ENCODE data around the gene KRTAP3-3.
"Not testable (repeated sequence)": the region's sequence is repeated elsewhere in the genome, so short reads cannot be mapped to it uniquely, and the experiment has no call there.

KRTAP3-3 gene

DNA sequence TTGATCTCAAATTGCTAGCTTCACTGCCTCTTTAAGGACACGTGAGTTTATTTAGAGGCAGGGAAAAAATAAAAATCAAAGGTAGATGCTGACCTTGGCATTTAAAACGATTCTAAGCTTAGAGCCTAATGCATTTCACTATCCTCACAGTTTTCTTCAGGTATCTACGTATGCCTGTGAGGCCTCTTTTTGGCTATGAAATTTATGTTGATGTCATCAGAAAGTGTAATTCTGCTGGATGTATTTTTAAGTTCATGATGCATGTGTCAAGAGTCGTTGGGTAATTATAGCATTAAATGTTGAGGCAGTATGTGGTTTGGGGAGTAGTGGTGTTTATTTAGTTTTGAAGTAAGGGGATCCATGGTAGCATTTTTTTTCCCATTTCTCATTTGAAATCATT lies 10.0 kb upstream of the KRTAP3-3 start:
- DNase-seq, result no peak

DNA sequence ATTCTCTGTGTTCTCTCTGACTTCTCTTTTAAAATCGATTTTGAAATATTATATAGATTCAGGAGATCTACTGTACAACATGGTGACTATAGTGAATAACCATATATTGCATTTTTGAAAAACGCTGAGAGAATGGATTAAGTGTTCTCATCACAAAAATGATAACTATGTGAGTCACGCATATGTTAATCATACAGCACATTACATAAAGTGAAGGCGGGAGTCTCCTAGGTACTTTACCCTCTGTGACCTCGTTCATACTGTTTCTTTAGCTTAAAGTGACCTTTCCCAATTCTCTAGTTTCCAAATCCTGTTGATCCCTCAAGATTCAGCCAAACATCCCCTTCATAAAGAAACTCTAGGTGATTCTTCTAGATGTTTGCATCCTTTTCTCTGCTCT lies 8.8 kb upstream of the KRTAP3-3 start:
- DNase-seq, result no peak

DNA sequence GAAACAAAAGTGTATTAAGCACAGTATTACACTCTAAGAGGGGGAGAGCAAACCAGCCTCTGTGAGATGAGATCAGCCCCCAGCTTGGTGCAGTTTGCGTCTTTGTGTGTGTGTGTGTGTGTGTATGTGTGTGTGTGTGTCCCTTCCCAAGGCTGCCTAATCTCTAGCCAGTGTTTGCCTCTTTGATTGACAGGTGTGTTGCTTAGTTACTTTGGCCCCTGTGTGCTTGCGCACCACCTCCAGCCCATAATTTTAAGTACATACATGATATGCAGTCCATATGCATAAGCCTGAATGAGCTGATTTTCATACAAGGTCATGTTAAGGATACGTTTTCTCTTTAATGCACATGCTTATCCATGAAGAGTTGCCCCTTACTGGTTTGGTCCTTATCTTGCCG lies 7.8 kb upstream of the KRTAP3-3 start:
- no peak for DNase-seq

DNA sequence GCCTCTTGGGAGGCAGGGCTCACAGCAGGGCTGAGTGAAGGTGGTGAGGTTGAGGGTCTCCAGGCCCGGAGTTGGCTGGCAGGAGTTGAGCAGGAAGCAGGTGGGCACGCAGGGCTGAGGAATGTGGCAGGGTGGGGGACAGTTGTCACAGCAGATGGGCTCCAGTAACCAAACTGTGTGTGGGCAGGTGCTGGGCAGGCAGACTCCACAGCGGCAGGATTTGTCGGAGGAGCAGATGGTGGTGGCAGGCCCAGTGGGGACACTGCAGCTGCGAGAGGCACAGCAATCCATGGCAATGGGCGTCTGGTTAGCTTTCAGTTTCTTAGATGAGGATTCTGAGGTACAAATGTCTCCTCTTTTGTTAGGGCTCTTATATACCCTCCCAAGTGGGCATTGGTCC lies 5.6 kb upstream of the KRTAP3-3 start, which contains the start of gene KRTAP3-2:
Gene KRTAP3-2, minus strand, starts transcription at position 344 of the 400 bp plus-strand sequence. Its CDS starts 53 bp downstream, at position 291.
- DNase-seq, result not testable (repeated sequence)

DNA sequence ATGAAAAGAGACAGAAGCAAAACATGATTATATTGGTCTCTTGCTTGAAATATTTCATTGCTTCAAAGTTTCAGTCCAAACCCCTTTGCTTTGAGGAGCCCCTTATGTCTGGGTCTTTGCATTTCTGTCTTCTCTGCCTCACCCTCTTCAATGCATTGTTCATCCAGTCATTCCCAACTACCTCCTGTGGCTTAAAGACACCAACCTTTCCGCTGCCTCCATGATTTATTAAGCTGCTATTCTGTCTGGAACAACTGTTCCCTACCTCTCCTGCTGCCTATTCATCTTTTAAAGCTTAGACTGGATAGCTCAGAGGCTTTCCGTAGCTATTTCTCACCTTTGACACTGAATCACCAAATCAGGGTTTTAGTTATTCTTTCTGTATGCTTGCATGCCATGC lies 3.4 kb upstream of the KRTAP3-3 start:
- no peak for DNase-seq

DNA sequence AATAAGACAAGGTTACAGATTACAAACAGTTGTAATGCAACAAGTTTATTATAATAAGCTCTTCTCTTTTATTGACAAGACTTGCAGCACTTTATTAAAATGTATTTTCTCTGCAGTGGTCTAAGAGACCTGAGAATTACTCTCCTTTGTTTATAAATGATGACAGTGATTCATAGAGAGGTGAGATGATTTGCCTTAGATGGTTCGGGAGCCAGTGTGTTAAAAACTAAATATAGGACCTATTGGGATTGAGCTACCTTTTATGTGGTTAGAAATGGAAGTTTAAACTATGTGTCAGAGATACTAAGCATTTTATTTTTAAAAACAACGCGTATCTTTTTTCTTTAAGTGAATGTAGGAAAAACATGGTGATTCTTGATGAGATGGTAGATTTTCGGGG lies 2.9 kb upstream of the KRTAP3-3 start:
- no peak for DNase-seq

DNA sequence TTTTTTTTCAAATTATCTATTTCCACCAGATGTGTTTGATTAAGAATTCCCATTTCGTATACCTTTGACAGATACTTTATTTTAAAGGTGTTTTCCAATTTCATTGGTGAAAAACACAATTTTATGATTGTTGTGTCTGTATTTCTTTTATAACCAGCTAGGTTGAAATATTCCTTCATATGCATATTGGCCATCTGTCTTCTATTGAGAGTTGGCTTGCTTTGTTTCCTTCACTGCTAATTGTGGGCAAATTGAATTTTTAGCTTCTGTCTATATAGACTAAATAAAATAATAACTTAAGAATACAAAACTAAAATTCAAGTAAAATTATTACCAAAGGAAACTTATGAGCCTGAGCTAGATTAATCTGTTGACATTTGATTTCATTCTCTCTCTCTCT lies 1.2 kb upstream of the KRTAP3-3 start:
- no peak for DNase-seq

DNA sequence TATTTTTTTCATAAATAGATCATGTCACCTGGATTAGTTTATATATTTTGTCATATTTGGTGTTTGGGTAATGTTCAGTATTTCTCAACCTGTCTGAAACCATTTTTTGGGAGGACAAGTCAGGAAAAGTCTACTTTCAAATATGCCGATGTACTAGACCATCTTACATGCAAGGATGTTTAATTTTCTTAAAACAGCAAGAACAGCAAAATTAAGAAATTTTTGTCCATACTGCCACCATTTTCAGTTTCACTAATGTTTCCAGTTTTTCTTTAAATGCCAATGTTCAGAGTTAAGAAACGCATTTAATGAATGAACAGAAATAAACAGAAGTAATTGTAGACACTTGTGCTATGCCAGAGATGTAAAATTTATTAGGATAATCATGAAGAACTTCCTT lies 880 bp downstream of the KRTAP3-3 start:
- no peak for DNase-seq

DNA sequence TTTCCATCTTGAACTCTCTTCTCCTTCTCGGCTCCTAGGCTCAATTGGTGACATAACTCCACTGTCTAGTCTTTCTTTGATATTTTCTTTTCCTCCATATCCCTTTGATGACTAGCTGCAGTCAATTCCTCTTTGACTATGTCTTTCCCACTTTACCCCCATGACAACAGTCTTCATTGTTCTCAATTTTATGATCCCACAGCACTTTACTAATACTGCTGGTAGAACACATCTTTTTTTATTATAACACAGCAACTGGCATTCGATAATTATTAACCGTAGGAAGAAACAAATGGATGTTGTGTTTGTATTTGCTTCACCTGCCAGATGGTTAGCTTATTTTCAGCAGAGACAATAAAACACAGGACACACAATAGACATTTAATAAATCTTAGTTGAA lies 1.3 kb downstream of the KRTAP3-3 start:
- peak; percentile 35 for DNase-seq

DNA sequence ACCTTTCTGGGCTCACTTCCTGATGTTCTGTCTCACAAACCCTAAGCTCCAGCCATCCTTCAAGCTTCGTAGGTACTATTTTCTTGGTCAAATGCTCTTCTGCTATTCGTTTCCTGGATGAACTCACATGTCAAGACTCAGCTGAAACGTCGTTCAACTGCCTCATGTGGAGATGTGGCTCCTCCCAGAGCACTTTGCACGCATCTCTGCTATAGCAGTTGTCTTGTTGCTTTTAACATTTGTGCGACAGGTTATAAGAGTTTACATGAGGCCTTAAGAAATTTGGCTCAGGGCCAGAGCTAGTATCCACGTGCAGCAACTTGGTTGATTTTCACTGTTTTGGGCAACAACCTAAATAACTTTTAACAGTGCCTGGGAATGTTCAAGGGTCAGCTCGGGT lies 7.0 kb downstream of the KRTAP3-3 start:
- DNase-seq, result no peak

DNA sequence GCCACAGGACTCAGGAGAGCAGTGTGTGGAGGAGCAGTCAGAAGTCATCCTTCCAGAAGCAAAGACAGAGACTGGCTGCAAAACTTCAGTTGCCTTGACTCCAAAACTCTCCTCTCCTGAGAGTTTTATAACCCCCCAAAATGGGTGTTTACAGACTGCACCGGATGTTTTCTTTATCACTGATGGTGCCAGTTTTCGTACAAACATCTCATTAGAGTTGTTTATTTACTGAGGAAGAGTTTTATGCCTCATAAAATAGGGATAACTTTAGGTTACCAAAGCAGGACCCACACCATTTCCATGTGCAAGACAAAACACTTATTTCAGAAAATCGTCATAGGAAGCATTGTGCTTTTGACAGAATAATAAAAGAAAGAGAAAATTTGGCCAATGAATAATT lies 9.7 kb downstream of the KRTAP3-3 start, which contains the start of gene KRT40:
Gene KRT40, minus strand, starts transcription at position 101 of the 400 bp plus-strand sequence. Its CDS starts 53 bp downstream, at position 48.
- DNase-seq, result no peak

DNA sequence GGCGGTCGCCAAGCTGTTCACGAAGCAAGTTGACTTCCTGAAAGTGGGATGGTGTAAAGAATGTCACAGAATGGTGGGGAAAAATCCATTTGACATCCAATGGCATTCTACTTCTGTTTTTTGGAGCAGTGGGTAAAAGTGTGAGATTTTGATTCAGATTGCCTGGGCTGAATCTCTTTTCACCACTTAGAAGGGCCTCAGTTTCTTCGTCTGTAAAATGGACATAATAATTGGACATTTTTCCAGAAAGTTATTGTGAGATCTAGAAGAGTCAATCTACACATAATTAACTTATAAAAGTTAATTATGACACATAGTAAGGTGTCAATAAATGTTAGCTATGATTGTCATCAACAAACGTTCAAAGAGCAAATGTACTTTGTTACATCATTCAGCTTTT lies 12.8 kb downstream of the KRTAP3-3 start:
- no peak for DNase-seq

DNA sequence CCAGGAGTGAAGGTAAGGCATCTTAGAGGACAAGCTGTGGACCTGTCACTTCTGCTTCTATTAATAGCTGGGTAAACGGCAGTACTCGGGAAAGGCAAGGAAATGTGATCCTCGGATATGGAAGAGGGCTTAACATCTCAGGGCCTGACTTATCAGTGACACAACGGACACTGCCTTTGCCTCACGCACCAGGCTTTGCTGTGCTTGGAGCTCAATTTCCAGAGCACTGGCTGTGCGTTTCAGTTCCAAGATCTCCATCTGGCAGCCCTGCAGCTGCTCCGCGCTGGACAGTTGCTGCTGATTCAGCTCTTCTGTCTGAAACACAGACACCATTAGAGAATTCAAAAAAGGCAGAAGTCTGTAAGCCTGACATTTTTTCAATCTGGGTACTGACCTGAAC lies 13.4 kb downstream of the KRTAP3-3 start:
- no peak for DNase-seq

DNA sequence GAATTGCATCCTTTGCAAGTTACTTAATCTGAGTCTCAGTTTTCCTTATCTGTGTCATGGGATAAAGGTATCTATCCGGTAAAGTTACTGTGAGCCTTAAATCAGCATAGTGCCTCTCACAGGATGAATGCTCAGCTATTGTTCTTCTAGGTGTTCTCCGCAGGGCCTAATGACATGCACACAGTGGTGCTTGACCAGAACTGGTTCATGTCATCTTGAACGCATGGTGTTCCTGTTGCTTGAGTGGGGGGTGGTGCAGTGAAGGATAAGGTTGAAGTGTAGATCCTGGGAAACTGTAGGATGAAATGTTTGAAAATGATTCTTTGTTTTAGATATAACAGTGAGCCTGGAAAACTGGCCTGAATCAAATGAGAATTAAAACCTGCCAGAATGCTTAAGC lies 13.8 kb downstream of the KRTAP3-3 start:
- no peak for DNase-seq

DNA sequence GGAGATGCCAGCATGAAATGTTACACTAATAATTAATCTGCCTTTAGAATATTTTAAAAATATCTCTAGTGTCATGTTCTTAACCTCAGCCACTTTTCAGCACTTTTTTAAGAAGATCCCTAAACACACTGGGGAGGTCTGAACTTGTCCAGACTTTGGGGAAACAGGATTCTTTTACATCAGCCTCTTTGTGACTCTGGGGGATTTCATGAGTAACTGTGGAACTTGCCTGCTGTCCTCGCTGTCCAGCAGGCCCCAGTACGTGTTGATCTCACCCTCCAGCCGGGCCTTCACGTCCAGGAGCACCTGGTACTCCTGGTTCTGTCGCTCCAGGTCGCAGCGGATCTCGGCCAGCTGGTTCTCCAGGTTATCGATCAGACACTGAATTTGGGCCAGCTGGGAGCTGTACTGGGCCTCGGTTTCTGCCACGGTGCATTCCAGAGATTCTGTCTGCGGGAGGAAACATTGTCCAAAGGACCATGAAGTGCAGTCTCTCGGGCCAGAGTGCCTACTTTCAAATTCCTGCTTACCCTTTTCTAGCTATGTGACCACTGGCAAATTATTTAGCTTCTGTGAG lies 15.3 kb downstream of the KRTAP3-3 start:
- no peak for DNase-seq

DNA sequence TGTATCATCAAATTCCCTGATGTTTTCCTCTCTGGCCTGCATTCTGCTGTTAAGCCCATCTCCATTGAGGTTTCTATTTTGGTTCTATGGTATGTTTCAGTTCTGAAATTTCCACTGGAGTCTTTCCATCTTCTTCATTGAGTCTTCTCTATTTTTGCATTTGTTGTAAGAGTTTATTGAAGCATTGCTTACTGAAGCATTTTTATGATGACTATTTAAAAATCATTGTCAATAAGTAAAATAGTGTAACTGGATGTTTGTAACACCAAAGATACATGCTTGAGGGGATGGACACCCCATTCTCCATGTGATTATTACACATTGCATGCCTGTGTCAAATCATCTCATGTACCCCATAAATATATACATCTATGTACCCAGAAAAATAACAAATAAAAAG lies 18.4 kb downstream of the KRTAP3-3 start:
- DNase-seq, result no peak

DNA sequence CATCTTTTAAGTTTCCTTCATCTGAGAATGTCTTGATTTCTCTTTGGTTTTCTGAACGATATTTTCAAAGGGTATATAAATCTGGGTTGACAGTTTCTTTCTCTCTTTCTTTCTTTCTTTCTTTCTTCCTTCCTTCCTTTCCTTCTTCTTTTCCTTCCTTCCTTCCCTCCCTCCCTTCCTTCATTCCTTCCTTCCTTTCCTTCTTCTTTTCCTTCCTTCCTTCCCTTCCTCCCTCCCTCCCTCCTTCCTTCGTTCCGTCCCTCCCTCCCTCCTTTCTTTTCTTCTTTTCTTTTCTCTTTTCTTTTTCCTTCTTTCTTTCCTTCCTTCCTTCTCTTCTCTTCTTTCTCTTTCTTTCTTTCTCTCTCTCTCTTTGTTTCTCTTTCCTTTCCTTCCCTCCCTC lies 19.6 kb downstream of the KRTAP3-3 start:
- DNase-seq, result no peak

DNA sequence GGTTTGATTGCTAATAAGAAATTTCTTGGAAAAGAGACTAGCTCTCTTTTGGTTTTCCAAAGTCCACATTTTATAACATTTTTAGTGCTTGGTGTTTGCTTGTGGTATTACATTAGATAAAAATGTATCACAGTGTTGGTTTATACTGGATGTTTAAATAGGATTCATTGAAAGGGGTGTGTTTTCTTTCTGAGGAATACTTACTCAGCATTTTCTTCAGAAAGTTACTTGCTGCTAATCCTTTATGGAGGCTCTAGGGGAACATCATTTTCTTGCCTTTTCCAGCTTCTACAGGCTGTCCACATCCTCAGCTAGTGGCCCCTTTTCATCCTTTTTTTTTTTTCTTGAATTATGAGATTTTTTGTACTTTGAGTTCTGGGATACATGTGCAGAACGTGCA lies 26.4 kb downstream of the KRTAP3-3 start:
- no peak for DNase-seq

DNA sequence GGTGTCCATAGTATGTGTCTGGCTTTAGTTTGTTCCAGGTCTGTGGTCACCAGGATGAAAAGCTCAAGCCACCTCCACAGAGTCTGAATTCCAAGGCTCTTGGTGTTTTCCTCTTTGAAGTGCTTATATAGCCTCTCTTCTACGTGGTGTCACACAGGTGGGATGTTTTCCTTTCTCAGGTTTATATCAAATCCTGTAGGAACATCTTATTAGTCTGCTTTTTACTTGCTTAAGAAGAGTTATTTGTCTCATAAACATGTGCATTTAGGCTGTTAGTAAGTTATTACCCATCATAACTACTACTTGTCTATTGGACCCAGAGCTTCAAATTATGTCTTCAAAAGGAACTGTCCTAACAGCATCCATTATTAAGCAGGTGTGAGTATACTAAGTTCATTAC lies 27.1 kb downstream of the KRTAP3-3 start, which contains the start of gene KRT39:
Gene KRT39, minus strand, starts transcription at position 101 of the 400 bp plus-strand sequence. Its CDS starts 92 bp downstream, at position 9.
- DNase-seq, result no peak

DNA sequence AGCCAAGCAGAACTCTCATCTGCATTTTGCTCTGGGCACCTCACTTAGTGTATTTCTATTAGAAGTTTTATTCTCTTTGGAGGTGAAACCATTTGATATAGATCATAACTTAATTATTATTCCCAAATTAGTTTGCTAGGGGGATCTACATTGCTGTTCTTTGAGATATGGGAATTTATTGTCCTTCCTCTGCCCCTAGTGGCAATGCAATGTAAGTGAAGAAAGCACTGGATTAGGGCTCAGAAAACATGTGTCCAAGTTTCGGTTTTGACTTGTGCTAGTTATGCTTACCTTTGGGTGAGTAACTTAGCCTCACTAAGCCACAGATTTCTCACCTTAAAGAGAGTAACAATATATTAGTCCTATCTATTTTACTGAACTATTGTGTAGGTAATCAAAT lies 30.1 kb downstream of the KRTAP3-3 start:
- peak; percentile 60 for DNase-seq

DNA sequence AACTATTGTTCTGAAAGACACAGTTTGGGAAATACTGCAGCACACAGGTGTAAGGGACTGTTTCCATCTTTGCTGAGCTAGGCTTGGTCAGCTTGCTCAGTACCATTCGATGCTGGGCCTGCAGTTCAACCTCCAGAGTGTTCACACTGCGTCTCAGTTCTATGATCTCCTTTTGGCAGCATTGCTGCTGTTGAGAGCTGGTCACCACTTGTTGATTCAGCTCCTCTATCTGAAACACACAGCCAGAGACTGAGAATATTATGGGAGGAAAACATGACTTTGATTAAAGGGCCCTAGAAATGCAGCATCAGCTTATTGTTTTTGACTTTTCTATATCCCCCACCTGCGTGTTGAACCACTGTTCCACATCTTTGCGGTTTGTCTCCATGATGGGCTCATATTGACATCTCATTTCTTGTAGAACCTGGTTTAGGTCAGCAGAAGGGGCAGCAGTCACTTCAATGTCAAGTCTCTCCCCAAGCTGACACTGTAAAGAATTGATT lies 31.9 kb downstream of the KRTAP3-3 start:
- DNase-seq, result no peak

DNA sequence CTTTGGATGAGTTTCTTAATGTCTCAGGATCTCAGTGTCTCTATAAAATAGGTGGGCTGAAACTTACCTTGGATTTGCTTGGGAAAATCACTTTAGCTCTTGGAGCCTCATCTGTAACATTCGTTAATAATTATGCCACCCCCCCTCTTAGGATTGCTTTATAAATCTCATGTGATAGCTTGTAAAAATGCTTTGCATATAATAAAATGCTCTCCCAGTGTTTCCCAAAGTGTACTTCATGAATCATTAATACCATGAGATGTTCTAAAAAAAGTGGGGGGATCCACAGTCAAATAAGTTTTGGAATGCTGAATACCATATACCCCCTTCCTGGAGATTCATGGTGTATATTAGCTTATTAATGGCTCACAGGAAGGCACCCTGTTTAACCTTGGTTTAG lies 32.4 kb downstream of the KRTAP3-3 start:
- DNase-seq, result no peak

DNA sequence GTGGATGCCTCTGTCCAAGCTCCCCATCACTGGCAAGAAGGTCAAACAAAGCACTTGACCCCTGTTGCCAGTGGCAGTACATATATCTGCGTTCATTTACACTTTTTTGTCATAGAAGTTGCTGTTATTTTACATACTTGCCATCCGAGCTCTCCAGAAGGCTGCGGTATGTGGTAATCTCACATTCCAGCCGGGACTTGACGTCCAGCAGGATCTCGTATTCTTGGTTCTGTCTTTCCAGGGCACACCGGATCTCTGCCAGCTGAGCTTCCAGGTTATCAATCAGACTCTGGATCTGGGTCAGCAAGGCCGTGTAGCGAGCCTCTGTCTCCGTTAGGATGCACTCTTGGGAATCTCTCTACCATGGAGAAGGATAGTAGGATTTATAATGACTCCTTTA lies 33.8 kb downstream of the KRTAP3-3 start:
- DNase-seq, result no peak

DNA sequence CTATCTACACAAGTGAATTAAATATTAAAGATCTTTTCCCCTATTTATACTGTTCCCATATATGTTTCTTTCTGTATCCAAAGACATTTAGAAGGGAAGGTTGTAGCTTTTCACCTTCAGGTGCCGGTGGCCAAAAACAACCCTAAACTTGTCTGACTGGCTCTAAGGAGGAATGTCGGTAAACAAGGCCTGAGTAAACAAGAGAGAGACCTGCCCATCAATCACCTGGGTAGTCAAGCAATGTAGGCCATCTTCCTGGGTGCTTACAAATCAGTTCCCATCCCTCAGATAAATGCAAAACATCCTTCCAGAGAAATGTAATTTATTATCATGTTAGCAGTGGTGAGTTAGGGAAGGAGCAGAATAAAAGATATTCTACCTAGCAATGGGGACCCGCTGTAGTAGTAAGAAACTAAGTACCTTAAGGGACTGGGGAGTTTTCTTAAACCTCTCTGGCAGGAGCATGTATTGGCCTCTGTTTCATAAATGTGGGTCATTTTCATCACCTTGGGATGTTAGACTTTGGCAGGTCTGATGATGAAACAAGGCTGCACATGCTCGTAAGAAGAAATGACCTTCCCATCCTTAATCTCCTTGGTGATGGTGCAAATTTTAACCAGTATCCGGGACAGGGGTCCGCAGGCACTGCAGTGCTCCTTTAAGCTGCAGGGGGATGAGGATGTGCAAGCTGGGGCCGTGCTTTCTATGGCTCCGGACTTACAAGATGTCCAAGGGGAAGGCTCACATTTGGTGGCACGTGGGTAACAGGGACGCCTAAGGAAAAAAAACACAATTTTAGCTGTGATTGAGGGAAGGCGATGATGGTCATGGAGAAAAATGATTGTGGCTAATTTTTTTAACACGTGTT lies 35.6 kb downstream of the KRTAP3-3 start:
- peak; percentile 84 for DNase-seq

Measured in DMS53 (cell line).